Fibroblast of villous mesenchyme (primary cell): ENCODE data around the gene XYLT1. TPM values are rescaled to one million over a fixed set of nuclear protein-coding genes. Genes with fewer than 3 reads are reported as not detected.
A peak's percentile ranks its signal among the peaks of the same experiment; 100 is the strongest.

Source experiments
- DNase-seq: peaks from one replicate; pipeline ENCODE4 v3.0.0-alpha.2; 2010; ENCODE audit warnings: low read depth
- H3K4me3 ChIP-seq: 2 replicates; pipeline ENCODE4 v1.5.1; 2011; ENCODE audit warnings: low read depth, mild to moderate bottlenecking, low read length
- total RNA-seq: library from RNA; depleted of rRNA; stranded (reverse); fragments of >200 nt; gene quantifications from 2 replicates; pipeline ENCODE4 v1.2.3, GENCODE V29; 2012
- TF ChIP-seq, protein P1 (sequence below): IDR thresholded peaks from 2 replicates; pipeline ENCODE4 v1.5.1; 2012; ENCODE audit warnings: low read depth, mild to moderate bottlenecking, low read length; ENCODE audit not compliant: insufficient read depth

The XYLT1 gene
- total RNA-seq, 1 donor: 2.6 TPM

DNA sequence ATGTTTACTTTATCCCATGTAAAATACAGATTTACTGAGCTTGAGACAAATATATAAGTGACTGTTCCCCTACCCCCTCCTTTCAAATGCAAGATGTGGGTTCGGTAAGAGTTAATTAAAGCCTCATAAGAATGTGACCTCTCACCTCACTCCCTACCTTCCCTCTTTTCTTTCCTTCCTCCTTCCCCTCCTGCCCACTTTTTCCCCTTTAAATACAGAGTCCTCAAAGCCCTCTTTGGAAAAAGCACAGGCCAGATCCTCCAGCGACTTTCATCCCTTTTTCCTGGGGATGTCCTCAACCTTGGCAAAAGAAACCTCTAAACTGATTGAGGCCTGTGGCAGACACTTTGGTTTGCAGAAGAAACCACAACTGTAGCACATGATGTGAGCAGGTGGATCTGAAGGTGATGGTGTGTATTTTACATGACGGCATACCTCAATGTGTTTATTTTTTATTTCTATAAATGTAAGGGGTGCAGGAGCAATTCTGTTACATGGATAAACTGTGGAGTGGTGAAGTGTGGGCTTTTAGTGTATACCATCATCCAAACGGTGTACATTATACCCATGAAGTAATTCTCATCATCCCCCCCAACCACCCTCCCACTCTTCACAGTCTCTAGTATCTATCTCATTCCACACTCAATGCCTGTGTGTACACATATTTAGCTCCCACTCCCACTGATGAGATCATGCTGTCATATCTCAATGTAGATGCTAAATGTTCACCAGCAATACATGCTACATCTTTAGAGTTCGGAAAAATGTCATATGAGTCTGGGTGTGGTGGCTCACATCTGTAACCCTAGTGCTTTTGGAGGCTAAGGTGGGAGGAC, 77.7 kb downstream of the XYLT1 start:
- no peak for DNase-seq
- no peak overlapping the region for H3K4me3 ChIP-seq
- TF ChIP-seq, protein P1, sequence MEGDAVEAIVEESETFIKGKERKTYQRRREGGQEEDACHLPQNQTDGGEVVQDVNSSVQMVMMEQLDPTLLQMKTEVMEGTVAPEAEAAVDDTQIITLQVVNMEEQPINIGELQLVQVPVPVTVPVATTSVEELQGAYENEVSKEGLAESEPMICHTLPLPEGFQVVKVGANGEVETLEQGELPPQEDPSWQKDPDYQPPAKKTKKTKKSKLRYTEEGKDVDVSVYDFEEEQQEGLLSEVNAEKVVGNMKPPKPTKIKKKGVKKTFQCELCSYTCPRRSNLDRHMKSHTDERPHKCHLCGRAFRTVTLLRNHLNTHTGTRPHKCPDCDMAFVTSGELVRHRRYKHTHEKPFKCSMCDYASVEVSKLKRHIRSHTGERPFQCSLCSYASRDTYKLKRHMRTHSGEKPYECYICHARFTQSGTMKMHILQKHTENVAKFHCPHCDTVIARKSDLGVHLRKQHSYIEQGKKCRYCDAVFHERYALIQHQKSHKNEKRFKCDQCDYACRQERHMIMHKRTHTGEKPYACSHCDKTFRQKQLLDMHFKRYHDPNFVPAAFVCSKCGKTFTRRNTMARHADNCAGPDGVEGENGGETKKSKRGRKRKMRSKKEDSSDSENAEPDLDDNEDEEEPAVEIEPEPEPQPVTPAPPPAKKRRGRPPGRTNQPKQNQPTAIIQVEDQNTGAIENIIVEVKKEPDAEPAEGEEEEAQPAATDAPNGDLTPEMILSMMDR: no peak

GRCh38 chr16:17392127-17392856, 78.5 kb downstream of the XYLT1 start:
- H3K4me3 ChIP-seq: no peak overlapping the region
- DNase-seq: no peak
- TF ChIP-seq, protein P1: no peak

- DNase-seq: no peak
- H3K4me3 ChIP-seq: no peak overlapping the region
- TF ChIP-seq, protein P1: no peak
Observed at GRCh38 chr16:17391715-17392114, 79.0 kb downstream of the XYLT1 start.

DNA sequence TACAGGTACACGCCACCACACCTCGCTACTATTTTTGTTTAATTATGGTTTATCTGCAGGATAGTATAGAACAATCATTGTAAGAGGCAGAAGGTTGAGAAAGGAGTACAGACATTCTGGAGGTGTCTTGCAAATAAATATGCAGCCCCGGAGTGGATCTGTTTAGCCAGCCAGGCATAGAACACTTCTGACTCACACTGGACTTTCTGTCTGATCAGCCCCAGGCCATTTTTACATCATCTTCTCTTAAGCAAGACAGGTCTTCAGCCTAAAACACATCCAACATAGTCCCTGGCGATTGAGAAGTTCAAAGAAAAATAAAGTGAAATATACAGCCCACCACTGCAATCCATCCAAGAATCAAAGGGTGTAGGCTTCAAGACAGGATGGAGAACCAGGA, 81.4 kb downstream of the XYLT1 start:
- TF ChIP-seq, protein P1: no peak
- DNase-seq: peak; percentile 64

DNA sequence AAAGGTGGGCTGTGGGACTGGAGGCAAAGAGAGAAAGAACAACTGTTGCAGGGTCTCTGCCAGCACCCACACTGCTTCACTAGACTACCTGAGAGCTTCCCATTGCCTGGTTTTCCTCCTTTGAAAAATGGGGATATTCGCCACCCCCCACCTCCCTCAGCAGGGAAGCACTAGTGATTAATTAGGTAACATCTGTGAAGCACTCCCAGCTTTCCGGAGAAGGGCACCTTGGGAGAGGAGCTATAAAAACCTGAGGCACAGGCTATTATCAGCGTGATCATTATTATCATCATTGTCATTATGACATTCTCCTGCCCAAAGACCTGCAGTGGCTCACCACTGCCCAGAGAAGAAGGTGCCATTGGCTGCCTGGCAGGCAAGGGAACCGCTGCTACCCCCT, 83.5 kb downstream of the XYLT1 start:
- DNase-seq: no peak
- TF ChIP-seq, protein P1: no peak

More for the DNA sequence above, 81.4 kb downstream of the XYLT1 start:
- H3K4me3 ChIP-seq: no peak overlapping the region

DNA sequence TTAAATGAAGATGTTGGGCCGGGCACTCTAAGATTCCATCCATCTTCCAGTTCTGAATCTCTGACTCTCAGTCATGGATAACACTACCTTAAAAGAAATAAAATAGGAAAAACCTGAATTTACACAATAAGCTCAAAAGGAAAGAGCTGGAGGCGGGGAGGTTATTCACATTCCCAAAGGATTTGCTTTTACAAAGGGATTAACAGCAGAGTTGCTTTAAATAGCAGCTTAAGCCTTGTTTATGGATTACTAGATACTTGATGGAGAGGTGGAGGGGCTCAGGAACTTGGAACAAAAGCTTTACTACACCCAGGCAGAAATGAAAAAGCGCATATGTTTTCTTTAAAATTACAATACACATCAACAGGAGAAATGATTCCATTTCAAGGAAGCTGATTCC, 84.5 kb downstream of the XYLT1 start:
- DNase-seq: no peak
- no peak overlapping the region for H3K4me3 ChIP-seq
- TF ChIP-seq, protein P1: no peak

More for the DNA sequence above, 83.5 kb downstream of the XYLT1 start:
- H3K4me3 ChIP-seq: no peak overlapping the region
